Measurements from ENCODE around the gene LRIG2. TPM values are rescaled to one million over a fixed set of nuclear protein-coding genes. Genes with fewer than 3 reads are reported as not detected.
A peak's percentile ranks its signal among the peaks of the same experiment; 100 is the strongest.
"Not testable (repeated sequence)": the region's sequence is repeated elsewhere in the genome, so short reads cannot be mapped to it uniquely, and the experiment has no call there.

Gene LRIG2, protein sequence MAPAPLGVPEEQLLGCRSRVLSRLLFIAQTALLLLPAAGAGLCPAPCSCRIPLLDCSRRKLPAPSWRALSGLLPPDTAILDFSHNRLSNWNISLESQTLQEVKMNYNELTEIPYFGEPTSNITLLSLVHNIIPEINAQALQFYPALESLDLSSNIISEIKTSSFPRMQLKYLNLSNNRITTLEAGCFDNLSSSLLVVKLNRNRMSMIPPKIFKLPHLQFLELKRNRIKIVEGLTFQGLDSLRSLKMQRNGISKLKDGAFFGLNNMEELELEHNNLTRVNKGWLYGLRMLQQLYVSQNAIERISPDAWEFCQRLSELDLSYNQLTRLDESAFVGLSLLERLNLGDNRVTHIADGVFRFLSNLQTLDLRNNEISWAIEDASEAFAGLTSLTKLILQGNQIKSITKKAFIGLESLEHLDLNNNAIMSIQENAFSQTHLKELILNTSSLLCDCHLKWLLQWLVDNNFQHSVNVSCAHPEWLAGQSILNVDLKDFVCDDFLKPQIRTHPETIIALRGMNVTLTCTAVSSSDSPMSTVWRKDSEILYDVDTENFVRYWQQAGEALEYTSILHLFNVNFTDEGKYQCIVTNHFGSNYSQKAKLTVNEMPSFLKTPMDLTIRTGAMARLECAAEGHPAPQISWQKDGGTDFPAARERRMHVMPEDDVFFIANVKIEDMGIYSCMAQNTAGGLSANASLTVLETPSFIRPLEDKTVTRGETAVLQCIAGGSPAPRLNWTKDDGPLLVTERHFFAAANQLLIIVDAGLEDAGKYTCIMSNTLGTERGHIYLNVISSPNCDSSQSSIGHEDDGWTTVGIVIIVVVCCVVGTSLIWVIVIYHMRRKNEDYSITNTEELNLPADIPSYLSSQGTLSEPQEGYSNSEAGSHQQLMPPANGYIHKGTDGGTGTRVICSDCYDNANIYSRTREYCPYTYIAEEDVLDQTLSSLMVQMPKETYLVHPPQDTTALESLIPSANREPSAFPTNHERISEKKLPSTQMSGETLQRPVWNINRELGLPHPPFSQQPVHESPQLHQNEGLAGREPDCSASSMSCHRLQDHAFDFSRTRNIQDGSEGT
- 13.0 and 16.9 TPM in 2 replicates for total RNA-seq (2014; rRNA removed; shearing (Covaris generic))

DNA sequence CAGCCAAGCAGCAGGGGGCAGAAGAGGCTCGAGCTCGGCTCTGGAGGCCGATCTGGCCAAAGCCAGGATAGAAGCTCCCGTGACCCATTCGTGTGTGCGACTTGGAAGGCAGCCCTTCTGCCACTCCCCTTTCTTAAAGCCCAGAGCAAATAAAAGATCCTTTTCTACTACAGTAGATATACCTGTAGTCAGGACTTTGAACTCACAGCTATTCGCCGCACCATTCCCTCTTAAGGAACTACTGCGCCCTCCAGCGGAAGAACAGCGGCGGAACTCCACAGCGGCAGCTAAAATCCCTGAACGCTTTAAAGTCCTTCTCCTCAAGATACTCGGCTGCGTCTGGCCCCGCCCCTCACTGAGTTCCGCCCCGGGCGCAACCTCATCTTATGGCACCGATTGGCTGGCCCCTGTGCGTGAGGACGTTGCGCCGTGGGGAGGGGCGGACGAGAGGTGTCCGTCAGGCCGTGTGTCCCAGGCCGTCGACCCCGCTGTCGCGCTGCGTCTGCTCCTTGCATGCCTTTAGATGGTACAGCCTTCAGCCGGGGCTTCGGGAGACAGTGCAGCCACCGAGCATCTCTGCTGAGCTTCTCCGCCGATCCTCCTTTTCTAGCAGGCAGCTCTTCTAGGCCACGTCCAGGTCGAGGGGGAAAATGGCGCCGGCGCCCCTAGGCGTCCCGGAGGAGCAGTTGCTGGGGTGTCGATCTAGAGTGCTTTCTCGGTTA, at the start of gene LRIG2:
TSS of gene LRIG2 (plus strand) at position 442 of the 722 bp plus-strand sequence. CDS start at position 651, 209 bp downstream.
- Histone ChIP-seq H3K27ac (peak within 1 kb of the TSS; percentile 66), H3K4me1 (peaks cover 9% of the 10 kb centered on the region; the same call in 1 of the 2 replicates), H3K36me3 (peaks cover 4% of the 10 kb centered on the region), H3K4me3 (peak within 1 kb of the TSS; percentile 72), H3K9me3 (replicated peaks) (no peaks in the 10 kb centered on the region), H3K27me3 (no peaks in the 10 kb centered on the region)
- peak; percentile 98 for DNase-seq

DNA sequence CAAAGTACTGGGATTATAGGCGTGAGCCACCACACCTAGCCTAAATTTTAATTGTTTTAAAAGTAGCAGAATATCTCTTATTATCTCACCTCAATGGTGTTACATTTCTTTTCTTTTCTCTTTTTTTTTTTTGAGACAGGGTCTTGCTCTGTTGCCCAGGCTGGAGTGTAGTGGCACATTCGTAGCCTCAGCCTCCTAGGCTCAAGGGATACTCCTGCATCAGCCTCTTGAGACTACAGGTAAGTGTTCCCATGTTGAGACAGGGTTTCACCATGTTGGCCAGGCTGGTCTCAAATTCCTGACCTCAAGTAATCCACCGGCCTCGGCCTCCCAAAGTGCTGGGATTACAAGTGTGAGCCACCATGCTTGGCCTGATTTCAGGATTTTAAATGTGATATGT, 49.7 kb upstream of the LRIG2 start:
- H3K27me3 ChIP-seq; H3K4me3 ChIP-seq; DNase-seq; H3K9me3 ChIP-seq (replicated peaks); H3K27ac ChIP-seq; H3K4me1 ChIP-seq; H3K36me3 ChIP-seq: not testable (repeated sequence)

DNA sequence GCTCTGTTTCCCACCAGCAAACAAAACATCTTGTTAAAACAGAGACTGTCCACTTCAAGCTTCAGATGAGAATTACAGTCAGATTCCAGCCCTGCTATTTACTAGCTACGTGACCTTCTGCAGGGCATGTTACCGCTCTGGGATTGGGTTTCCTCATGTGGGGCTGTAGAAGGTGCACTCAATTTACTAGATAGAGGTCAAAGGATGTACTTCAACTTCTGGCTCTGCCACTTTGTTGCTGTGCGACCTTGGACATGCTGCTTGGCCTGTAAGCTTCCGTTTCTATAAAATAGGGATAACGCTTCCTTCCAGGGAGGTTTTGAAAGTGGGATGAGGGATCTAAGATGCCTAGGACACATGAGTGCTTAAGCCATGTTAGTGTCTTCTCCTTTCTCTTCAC, 46.0 kb upstream of the LRIG2 start:
- H3K27ac ChIP-seq, result no peak overlapping the region
- H3K27me3 ChIP-seq, result no peaks in the 10 kb centered on the region
- no peak for DNase-seq

DNA sequence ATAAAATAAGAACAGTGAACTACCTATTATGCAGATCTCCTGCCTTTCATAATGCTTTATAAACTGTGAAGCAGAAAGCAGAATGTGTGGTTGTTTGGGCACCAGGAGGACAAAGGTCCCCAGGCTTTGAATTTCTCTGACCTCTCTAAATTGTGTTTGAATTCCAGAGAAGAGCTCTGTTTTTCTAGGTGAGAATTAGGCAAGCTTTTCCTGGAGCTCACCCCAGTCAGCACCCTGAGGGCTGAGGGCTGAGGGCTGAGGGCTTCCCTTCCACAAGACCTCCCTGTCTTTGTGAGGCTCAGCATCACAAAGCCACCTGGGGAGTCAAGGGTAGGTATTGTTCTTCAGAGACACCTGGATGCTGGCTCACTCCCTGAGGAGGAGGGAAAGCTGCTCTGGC, 45.5 kb upstream of the LRIG2 start:
- no peaks in the 10 kb centered on the region for H3K4me1 ChIP-seq
- H3K9me3 ChIP-seq (replicated peaks), result no peaks in the 10 kb centered on the region
- DNase-seq, result no peak
- H3K27me3 ChIP-seq, result no peaks in the 10 kb centered on the region
- no peak overlapping the region for H3K4me3 ChIP-seq
- no peaks in the 10 kb centered on the region for H3K36me3 ChIP-seq
- no peak overlapping the region for H3K27ac ChIP-seq

More for the DNA sequence above, 46.0 kb upstream of the LRIG2 start:
- Histone ChIP-seq H3K4me1 (no peaks in the 10 kb centered on the region), H3K4me3 (no peak overlapping the region), H3K36me3 (no peaks in the 10 kb centered on the region), H3K9me3 (replicated peaks) (no peaks in the 10 kb centered on the region)

DNA sequence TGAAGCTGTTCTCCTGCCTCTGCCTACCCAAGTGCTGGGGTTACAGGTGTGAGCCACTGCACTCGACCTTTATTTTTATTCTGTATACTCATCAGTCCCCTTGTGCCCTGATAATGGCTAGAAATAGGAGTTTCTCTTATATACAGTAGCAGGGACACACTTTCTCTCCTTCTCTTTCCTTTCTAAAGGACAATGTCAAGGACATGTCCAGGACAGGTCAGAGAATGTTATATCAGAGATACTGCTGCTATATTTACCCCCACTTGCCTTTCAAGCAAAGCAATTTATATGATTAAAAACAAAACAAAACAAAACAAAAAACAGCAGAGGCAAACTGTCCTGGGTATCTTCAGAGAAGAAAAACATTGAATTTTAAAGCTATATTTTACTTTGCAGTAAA, 43.2 kb upstream of the LRIG2 start:
- Histone ChIP-seq H3K9me3 (replicated peaks) (no peaks in the 10 kb centered on the region), H3K4me1 (no peaks in the 10 kb centered on the region), H3K36me3 (no peaks in the 10 kb centered on the region), H3K4me3 (no peak overlapping the region), H3K27me3 (no peaks in the 10 kb centered on the region), H3K27ac (no peak overlapping the region)
- DNase-seq, result no peak

DNA sequence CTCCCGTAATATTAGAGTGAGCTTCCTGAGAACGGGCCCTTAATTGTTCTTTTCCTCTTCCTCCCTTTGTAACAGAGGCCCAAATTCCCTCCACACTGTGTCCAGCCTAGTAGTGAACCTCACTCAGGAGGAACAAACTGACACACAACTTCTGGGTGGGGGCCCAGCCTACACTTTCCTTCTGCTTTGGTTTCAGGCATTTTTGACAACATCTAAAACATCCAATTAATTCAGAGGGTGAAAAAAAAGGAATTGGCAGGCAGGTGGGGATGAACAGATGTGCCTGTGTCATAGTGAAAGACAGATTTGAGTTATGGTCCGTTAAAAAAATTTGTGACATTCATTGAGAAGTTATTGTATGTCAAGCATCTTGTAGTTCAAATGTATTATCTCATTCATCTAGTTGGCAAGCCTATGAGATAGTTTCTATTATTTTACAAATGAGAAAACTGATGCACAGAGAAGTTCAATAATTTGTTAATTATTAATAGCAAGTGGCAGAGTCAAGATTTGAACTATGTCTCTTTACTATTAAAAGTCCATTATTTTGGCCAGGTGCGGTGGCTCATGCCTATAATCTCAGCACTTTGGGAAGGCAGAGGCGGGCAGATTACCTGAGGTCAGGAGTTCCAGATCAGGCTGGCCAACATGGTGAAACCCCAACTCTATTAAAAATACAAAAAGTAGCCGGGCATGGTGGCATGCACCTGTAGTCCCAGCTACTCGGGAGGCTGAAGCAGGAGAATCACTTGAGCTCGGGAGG, 41.6 kb upstream of the LRIG2 start:
- H3K9me3 ChIP-seq (replicated peaks), result no peaks in the 10 kb centered on the region

DNA sequence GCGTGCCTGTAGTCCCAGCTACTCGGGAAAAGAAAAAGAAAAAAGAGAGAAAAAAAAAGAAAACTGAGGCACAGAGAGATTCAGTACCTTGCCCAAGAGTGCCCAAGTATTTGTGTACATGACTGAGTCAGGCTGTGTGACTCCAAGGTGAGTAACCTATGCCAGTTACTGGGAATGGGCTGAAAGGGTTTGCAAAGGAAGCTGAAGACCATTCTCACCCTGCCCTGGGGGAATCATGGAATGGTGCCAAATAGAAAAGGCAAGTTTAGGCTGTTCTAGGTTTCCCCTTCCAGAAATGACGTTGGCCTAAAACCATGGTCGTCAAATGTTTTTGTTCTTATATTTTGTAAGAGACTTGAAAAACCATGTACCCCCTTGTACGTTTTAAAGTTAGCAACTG, 37.9 kb upstream of the LRIG2 start:
- DNase-seq, result no peak
- Histone ChIP-seq H3K36me3 (no peaks in the 10 kb centered on the region), H3K4me3 (no peak overlapping the region), H3K9me3 (replicated peaks) (no peaks in the 10 kb centered on the region), H3K27ac (no peak overlapping the region), H3K27me3 (no peaks in the 10 kb centered on the region), H3K4me1 (no peaks in the 10 kb centered on the region)

More for the DNA sequence above, 41.6 kb upstream of the LRIG2 start:
- no peaks in the 10 kb centered on the region for H3K27me3 ChIP-seq
- no peak for DNase-seq
- no peak overlapping the region for H3K4me3 ChIP-seq
- no peaks in the 10 kb centered on the region for H3K36me3 ChIP-seq
- H3K4me1 ChIP-seq, result no peaks in the 10 kb centered on the region
- no peak overlapping the region for H3K27ac ChIP-seq

DNA sequence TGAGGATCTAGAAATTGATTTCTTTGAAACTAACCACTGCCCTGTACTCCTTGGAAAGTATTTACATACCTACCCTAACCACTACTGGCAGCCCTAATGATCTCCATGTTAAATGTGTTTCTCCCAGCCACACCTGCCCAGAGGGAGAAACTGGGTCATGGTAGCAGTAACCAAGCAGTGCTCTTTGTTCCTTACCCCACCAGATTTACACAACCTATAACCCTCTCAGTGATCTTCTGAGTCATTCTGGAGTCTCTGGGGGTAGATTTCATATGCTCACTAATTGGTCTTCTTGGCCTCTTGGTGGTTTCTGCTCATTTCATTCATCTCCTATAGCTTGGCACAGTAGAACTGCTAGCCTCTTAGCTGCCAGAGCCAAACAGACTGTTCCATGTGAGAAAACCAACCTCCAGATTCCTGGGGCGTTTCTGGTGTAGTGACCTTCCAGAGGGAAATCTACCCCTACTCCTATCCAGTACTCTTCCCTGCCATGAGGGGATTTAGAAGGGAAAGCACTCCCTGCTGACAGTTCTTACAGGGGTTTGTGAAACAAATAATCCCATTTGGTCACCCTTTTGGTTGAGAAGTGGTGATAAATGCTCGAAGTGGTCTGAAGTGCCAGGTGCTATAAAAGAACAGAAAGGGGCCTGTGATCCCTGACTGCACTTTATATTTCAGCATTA, 36.2 kb upstream of the LRIG2 start:
- Histone ChIP-seq H3K4me3 (no peak overlapping the region), H3K27me3 (no peaks in the 10 kb centered on the region), H3K9me3 (replicated peaks) (no peaks in the 10 kb centered on the region), H3K36me3 (no peaks in the 10 kb centered on the region), H3K4me1 (peaks cover 5% of the 10 kb centered on the region; the same call in 1 of the 2 replicates), H3K27ac (no peak overlapping the region)
- no peak for DNase-seq

DNA sequence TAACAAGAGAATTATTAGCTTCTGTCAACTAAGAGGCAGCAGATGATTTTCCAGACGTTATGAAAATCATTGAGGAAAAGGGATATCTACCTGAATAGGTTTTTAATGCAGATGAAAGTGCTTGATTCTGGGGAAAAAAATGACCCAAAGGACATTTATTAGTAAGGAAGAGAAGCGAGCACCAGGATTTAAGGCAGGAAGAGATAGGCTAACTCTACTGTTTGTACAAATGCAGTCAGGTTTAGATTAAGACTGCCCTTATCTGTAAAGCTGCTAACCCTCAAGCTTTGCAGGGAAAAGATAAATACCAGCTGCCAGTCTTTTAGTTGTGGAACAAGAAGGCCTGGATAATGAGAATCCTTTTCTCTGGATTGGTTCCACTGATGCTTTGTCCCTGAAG, 33.0 kb upstream of the LRIG2 start:
- no peaks in the 10 kb centered on the region for H3K9me3 ChIP-seq (replicated peaks)
- H3K36me3 ChIP-seq, result no peaks in the 10 kb centered on the region
- peaks cover 8% of the 10 kb centered on the region; the same call in 1 of the 2 replicates for H3K4me1 ChIP-seq
- H3K27me3 ChIP-seq, result no peaks in the 10 kb centered on the region
- no peak for DNase-seq
- H3K4me3 ChIP-seq, result no peak overlapping the region
- H3K27ac ChIP-seq, result no peak overlapping the region

DNA sequence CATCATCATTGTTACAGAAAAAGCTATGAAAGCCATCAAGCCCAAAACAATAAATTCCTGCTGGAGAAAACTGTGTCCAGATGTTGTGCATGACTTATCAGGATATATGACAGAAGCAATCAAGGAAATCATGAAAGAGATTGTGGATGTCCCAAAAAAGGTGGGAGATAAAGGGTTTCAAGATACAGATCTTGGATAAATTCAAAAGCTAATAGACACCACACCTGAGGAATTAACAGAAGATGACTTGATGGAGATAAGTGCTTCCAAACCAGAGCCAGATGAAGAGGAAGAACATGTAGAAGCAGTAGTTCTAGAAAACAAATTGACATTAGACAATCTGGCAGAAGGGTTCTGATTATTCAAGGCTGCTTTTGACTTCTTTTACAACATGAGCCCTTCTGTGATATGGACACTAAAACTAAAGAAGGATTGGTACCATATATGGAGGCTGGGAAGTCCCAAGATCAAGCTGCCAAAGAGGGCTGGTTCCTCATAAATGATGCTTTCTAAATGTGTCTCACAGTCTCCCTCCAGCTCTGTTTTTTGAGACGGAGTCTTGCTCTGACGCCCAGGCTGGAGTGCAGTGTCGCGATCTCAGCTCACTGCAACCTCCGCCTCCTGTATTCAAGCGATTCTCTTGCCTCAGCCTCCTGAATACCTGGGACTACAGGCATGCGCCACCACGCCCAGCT, 32.1 kb upstream of the LRIG2 start:
- no peaks in the 10 kb centered on the region for H3K36me3 ChIP-seq

DNA sequence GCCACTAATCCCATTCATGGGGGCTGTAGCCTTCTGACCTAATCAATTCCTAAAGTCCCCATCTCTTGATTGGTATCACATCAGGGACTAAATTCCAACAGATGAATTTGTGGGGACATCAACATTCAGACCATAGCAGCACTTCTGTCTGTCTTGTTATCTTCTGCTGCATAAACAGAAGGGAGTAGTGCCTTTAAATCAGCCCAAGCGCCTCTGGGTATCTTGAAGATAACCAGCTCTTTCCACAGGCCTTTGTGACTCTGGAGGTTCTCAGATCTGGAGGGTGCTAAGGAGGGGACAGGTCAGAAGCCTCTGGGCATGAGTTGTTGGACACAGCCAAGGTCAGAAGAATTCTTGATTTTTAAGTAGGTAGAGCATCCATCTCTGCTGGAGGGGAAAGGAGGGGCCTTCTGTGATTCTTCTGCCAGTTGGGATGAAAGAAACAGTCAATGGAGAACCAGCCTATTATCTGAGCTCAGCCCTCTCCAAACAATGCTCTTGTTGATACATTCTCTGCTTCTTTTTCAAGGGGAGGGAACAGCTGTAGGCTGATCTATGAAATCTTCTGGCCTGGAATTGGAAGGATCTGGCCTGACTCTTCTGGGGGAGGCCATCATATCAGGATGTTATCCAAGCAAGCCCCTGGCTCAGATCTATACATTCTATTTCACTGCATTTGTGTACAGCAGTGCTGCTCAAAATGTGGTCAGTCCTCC, 31.3 kb upstream of the LRIG2 start:
- H3K4me1 ChIP-seq, result peaks cover 8% of the 10 kb centered on the region; the same call in 1 of the 2 replicates
- no peaks in the 10 kb centered on the region; the same call in 1 of the 2 replicates for H3K27me3 ChIP-seq
- peak overlapping the region; percentile 8 for H3K4me3 ChIP-seq
- peak in 1 of 2 experiments; percentile 78 for DNase-seq
- H3K36me3 ChIP-seq, result no peaks in the 10 kb centered on the region
- H3K27ac ChIP-seq, result peak overlapping the region; percentile 62
- no peaks in the 10 kb centered on the region for H3K9me3 ChIP-seq (replicated peaks)

More for the DNA sequence above, 32.1 kb upstream of the LRIG2 start:
- Histone ChIP-seq H3K27me3 (no peaks in the 10 kb centered on the region), H3K4me1 (peaks cover 8% of the 10 kb centered on the region; the same call in 1 of the 2 replicates), H3K4me3 (no peak overlapping the region), H3K27ac (no peak overlapping the region), H3K9me3 (replicated peaks) (no peaks in the 10 kb centered on the region)
- DNase-seq, result no peak
